ENCODE measurements around the gene C14orf119. TPM values are rescaled to one million over a fixed set of nuclear protein-coding genes. Genes with fewer than 3 reads are reported as not detected.

C14orf119 gene
- polyA plus RNA-seq, 6 donors from 2014 or later = 31.7 to 81.0 (median 69.0) TPM

DNA sequence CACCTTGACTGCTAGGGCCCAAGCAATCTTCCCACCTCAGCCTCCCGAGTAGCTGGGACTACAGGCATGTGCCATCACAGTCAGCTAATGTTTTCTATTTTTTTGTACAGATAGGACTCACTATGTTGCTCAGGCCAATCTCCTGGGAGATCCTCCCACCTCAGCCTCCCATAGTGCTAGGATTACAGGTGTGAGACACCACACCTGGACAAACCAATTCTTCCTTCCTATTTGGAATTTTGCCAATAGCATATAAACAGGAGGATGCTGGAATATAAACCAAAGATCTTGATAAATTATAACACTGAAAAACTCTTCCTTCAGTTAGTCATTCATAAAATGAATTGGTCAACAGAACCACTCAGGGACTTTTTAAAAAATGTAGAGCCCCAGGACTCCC is 8.7 kb upstream of the C14orf119 start:
- Mint-ChIP-seq H3K27ac (no peak overlapping the region), H3K27me3 (no peaks in the 10 kb centered on the region), H3K36me3 (peaks cover 0 to 25% of the 10 kb centered on the region in 2 donors), H3K9me3 (no peaks in the 10 kb centered on the region), H3K4me3 (no peak overlapping the region), H3K4me1 (peaks cover 6 to 8% (median 8%) of the 10 kb centered on the region in 3 donors)
- no peak for DNase-seq
- no peak for ATAC-seq (ENCODE audit: low read depth in 2 of 2)

DNA sequence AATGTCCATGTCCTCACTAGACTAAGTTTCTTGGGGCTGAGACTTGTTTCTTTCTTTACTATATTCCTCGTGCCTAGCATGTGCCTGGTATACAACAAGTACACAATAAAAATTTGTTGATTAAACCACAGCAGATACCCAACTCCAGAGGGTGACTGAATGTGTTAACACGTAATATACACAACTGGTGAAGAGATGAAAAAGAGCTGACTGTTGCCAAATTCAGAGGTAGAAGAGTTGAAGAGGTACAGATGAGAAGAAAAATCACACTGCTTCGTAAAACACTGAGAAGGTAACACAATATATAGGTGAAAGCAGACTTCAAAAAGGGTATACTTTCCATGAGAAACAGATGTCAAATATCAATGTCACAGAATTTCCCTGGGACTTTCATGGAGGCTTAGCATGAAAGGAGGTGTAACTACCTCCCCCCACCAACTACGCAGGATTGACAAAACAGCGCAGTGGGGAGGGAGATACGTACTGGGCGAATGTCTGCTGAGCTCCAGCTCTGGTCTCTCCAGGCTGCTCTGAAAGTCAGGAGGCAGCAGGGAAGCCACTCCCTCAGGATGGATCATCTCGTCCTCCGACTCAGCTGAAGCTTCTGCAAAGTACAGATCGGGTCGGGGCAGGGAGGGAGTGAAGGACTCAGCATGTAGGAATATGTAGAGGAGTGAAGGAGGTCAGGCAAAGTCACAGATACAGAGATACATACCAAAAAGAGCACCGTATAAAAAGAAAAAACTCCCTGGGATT is 5.6 kb upstream of the C14orf119 start:
- H3K9me3 Mint-ChIP-seq = no peaks in the 10 kb centered on the region
- ATAC-seq (ENCODE audit: low read depth in 2 of 2) = no peak
- peaks cover 12 to 13% (median 12%) of the 10 kb centered on the region in 3 donors for H3K4me1 Mint-ChIP-seq
- H3K4me3 Mint-ChIP-seq = peak overlapping the region in 1 of 8 donors; percentile 58
- no peaks in the 10 kb centered on the region for H3K27me3 Mint-ChIP-seq
- DNase-seq = no peak
- peak overlapping the region in 2 of 6 donors; percentile 3 to 64 for H3K27ac Mint-ChIP-seq
- peaks cover 0 to 23% of the 10 kb centered on the region in 2 donors for H3K36me3 Mint-ChIP-seq

DNA sequence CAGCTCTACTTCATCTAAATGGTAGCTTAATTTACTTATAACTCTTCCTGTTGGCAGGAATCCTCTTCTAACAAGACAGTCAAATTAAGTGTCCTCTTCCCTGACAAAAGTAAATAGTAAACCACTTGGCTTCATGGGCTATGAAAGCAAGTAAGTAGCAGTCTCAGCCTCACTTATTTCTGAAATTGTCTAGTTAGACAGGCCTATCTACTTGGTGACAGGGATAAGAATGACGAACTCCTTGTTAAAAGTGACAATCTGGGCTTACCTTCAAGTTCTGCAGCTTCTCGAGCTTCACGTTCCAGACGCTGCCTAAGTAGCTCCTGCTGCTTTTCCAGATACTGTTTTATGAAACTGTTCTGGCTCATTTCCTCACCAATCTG is 5.1 kb upstream of the C14orf119 start:
- ATAC-seq (ENCODE audit: low read depth in 2 of 2) = no peak
- Mint-ChIP-seq H3K4me3 (no peak overlapping the region), H3K27me3 (no peaks in the 10 kb centered on the region), H3K4me1 (peaks cover 12 to 13% (median 12%) of the 10 kb centered on the region in 3 donors), H3K36me3 (peaks cover 0 to 23% of the 10 kb centered on the region in 2 donors), H3K9me3 (no peaks in the 10 kb centered on the region), H3K27ac (no peak overlapping the region)
- DNase-seq = no peak

DNA sequence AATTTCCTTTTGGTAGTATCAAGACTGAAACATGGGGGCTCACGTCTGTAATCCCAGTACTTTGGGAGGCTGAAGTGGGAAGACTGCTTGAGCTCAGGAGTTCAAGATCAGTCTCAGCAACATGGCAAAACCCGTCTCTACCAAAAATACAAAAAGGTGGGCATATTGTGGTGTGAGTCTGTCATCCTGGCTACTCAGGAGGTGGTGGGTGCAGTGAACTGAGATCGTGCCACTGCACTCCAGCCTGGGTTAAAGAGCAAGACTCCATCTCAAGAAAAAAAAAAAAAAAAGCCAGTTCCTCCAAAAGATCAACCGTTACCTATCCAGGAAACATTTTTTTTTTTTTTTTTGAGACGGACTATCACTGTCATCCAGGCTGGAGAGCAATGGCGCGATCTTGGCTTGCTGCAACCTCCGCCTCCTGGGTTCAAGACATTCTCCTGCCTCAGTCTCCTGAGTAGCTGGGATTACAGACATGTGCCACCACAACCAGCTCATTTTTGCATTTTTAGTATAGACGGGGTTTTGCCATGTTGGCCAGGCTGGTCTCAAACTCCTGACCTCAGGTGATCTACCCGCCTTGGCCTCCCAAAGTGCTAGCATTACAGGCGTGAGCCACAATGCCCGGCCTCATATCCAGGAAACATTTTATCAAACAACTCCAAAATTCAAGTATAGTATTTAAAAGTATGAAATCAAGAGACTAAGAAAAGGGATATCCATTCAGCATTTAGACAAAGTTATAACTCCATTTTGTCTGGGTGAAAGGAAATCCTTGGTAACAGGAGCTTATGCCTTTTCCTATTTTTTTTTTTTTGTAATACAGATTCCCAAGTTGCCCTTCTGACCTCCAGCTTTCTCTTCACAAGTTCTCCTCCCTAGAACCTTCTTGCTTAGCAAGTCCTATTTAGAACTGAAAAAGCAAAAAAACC is 3.7 kb upstream of the C14orf119 start:
- Mint-ChIP-seq H3K27ac (peak overlapping the region in 2 of 6 donors; percentile 3 to 90), H3K4me1 (peaks cover 11 to 16% (median 15%) of the 10 kb centered on the region in 3 donors), H3K9me3 (no peaks in the 10 kb centered on the region), H3K27me3 (no peaks in the 10 kb centered on the region), H3K4me3 (peak overlapping the region in 1 of 8 donors; percentile 30), H3K36me3 (peaks cover 0 to 15% of the 10 kb centered on the region in 2 donors)
- ATAC-seq (ENCODE audit: low read depth in 2 of 2) (no peak), DNase-seq (no peak)

DNA sequence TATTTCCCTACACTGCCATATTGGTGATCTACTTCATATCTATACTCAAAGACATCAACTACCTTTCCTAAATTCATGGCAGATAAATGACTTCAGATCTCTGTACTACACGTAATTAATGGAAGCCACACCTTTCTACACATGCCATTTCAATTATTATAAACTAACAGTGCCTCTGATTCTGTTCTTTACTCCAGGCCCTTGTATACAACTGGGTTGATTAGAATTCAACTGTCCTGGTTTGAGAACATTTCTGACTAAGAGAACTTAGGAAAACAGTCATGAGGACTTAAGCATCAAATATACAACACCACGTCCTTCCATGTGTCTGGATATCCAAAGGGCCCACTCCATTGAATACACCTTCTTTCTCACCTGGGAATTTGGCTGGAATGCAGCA is 2.2 kb upstream of the C14orf119 start:
- peaks cover 7 to 23% (median 17%) of the 10 kb centered on the region in 3 donors for H3K4me1 Mint-ChIP-seq
- no peak for ATAC-seq (ENCODE audit: low read depth in 2 of 2)
- H3K27me3 Mint-ChIP-seq = no peaks in the 10 kb centered on the region
- peak overlapping the region in 1 of 6 donors; percentile 42 for H3K27ac Mint-ChIP-seq
- no peak for DNase-seq
- peak overlapping the region in 4 of 8 donors; percentile 16 to 42 (median 24) for H3K4me3 Mint-ChIP-seq
- peaks cover 0 to 7% of the 10 kb centered on the region in 2 donors for H3K36me3 Mint-ChIP-seq
- no peaks in the 10 kb centered on the region for H3K9me3 Mint-ChIP-seq

DNA sequence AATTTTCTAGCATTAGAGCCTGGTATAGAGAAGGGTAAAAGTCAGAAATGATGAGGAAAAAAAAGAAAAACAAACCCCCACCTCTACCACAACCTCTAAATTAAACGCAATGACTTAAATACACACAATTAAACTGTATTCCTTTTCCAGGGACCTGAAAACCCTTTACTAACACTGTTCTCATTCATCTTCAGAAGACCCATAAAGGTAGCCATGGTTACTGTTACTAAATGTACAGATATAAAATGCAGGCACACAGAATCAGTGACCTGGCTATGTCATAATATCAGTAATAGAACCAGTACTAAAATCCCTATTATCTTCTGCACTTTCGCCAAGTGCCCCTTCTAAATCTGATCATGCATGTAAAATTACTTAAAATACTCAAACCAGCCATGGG is 1.8 kb upstream of the C14orf119 start:
- Mint-ChIP-seq H3K4me3 (peak overlapping the region in 2 of 8 donors; percentile 16 to 42), H3K27me3 (no peaks in the 10 kb centered on the region), H3K36me3 (peaks cover 0 to 7% of the 10 kb centered on the region in 2 donors), H3K9me3 (no peaks in the 10 kb centered on the region), H3K4me1 (peaks cover 7 to 23% (median 17%) of the 10 kb centered on the region in 3 donors), H3K27ac (peak overlapping the region in 1 of 6 donors; percentile 42)
- ATAC-seq (ENCODE audit: low read depth in 2 of 2) (no peak), DNase-seq (no peak)

DNA sequence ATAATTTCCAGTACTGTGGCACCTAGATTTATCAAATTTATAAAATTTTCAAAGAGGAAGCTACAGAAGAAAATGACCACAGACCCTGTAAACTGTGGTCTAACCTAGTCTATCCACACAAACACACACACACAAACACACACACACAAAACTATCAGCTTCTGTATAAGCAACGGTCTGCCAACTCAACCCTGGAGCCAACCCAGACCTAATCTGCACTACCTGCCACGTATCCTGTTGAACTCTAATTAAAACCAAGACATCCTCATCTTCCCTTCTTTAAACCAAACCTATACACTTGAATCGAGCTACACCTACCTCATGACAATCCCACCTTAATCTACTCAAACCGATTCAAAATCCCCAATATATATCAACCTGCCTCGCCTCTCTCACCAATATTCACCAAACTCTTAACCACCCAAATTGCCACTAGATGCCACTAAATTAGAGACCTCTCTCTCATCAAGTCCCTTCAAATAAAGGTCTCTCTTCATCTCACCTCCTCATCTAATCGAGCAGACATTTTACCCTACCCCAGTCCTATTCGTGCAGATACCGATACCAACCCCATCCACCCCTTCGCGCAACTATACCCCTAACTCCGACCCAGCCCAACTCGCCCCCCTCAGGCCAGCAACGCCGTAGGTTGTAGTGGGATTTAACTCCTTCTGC is 1.2 kb upstream of the C14orf119 start:
- H3K27ac Mint-ChIP-seq = no peak overlapping the region
- H3K9me3 Mint-ChIP-seq = no peaks in the 10 kb centered on the region
- H3K4me1 Mint-ChIP-seq = peaks cover 7 to 23% (median 17%) of the 10 kb centered on the region in 3 donors
- ATAC-seq (ENCODE audit: low read depth in 2 of 2) (no peak), DNase-seq (no peak)
- H3K4me3 Mint-ChIP-seq = no peak overlapping the region
- H3K27me3 Mint-ChIP-seq = no peaks in the 10 kb centered on the region
- H3K36me3 Mint-ChIP-seq = peaks cover 0 to 7% of the 10 kb centered on the region in 2 donors

DNA sequence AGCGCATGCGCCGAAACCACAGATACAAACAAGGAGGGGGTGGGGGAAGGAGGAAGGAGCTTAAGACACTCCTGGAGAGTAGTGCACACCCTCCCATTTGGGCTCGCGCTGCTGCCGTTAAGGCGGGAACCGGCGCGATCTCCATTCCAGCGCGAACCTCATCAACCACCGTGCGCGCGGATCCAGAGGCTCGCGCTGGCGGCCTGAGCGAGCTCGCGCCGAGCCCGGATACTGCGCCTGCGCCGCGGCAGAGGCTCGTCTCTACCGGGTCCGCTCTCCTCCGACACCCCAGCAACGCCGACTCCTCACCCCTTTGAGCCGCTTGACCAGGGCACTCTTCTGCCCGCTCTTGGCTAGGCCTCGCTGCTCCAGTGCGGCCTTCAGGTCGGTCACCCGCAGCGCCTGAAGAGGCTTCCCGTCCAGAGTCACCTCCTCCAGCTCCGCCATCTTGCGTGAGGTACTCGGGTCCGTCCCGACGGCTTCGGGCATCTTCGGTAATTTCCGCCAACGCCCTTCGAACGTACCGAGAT is 574 bp upstream of the C14orf119 start, which contains the start of gene ACIN1:
TSS of gene ACIN1 (minus strand) at position 471 of the 530 bp plus-strand sequence. CDS start at position 447, 24 bp downstream.
- H3K4me3 Mint-ChIP-seq = no peak within 1 kb of the TSS
- ATAC-seq (ENCODE audit: low read depth in 2 of 2) = peak; percentile 31 to 32
- H3K9me3 Mint-ChIP-seq = no peaks in the 10 kb centered on the region
- H3K36me3 Mint-ChIP-seq = peaks cover 0 to 1% of the 10 kb centered on the region in 2 donors
- no peak for DNase-seq
- peaks cover 12 to 24% (median 12%) of the 10 kb centered on the region in 3 donors for H3K4me1 Mint-ChIP-seq
- H3K27me3 Mint-ChIP-seq = no peaks in the 10 kb centered on the region
- no peak within 1 kb of the TSS for H3K27ac Mint-ChIP-seq

DNA sequence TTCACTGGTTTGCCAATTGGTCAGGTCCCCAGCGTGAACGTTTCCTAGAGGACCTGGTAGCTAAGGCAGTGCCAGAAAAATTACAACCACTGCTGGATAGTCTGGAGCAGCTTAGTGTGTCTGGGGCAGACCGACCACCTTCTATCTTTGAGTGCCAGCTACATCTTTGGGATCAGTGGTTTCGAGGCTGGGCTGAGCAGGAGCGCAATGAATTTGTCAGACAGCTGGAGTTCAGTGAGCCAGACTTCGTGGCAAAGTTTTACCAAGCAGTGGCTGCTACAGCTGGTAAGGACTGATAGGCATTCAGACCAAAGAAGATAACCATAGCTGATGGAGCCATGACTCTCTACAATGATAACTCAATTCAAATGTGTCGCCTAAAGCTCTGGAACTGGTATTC is 2.5 kb downstream of the C14orf119 start:
- DNase-seq = no peak
- Mint-ChIP-seq H3K4me3 (peak overlapping the region in 3 of 8 donors; percentile 25 to 80 (median 67)), H3K36me3 (no peaks in the 10 kb centered on the region), H3K27ac (peak overlapping the region in 1 of 6 donors; percentile 81), H3K9me3 (no peaks in the 10 kb centered on the region), H3K27me3 (no peaks in the 10 kb centered on the region), H3K4me1 (peaks cover 10 to 22% (median 10%) of the 10 kb centered on the region in 3 donors)
- ATAC-seq (ENCODE audit: low read depth in 2 of 2) = no peak

DNA sequence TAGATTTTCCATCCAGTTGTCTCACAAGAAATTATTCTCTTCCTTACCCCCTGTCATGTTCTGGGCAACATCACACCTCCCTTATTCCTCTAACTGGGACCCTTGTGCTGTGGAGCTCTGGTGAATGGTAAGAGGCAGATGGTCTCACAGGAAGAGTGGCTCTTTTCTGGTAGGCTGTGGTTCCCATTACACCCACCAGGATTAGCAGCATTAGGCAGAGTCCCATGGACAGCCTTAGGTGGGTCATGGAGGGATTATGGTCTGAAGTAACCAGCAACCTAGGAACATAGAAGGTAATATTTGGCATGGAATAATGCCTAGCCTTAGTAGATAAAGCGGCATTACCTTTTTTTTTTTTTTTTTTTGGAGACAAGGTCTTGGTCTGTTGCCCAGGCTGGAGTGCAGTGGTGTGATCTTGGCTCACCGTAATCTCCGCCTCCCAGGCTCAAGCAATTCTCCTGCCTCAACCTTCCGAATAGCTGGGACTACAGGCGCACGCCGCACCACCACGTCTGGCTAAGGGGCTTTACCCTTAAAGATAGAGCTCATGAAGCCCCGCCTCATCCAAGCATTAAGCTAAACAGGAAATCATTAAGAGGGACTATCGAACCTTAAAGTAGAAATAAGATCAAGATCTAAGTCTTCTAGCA is 4.0 kb downstream of the C14orf119 start:
- Mint-ChIP-seq H3K27me3 (no peaks in the 10 kb centered on the region), H3K9me3 (no peaks in the 10 kb centered on the region), H3K36me3 (no peaks in the 10 kb centered on the region), H3K4me1 (peaks cover 10 to 22% (median 11%) of the 10 kb centered on the region in 3 donors), H3K4me3 (peak overlapping the region in 2 of 8 donors; percentile 39 to 53), H3K27ac (peak overlapping the region in 2 of 6 donors; percentile 13 to 65)
- DNase-seq (no peak), ATAC-seq (ENCODE audit: low read depth in 2 of 2) (no peak)

DNA sequence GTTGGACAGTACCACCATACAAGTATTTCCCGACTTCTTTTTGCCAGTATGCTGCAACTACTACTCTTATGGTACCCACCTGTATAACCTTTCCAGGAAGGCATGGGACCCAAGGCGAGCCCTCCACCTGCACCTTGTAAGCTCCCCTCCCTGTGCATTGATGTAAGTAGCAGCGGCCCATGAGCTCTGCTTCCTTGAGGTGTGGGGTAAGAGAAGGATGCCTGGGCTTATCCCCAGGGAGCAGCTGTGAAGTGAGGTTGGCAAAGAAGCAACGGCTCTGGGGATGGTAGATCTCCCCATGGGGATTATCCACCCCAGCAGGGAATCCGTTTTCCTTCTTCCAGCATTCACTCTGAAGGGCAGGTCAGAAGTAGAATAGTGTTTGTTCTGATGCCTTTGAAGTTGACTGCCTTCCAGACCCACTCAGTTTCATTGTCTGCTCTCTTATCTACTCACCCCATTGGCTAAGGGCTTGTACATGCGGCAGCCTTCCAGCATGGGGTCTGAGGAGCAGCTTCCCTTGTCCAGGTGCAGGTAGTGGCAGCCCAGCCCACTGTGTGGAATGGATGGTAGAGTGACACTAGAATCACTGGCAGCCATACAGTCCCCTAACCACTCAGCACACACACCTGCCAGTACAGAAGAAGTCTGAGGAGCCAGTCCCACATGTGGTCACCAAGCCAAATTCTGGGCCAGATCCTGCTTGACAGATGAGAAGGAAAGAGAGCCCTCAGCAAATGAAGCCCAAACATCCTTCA is 6.1 kb downstream of the C14orf119 start:
- ATAC-seq (ENCODE audit: low read depth in 2 of 2) = no peak
- DNase-seq = no peak
- Mint-ChIP-seq H3K27me3 (no peaks in the 10 kb centered on the region), H3K36me3 (no peaks in the 10 kb centered on the region), H3K4me1 (peaks cover 10 to 34% (median 15%) of the 10 kb centered on the region in 3 donors), H3K9me3 (no peaks in the 10 kb centered on the region), H3K4me3 (no peak overlapping the region), H3K27ac (no peak overlapping the region)

All from naive B cell (primary cell).